ENCODE measurements around the gene SDF2.

The SDF2 gene

DNA sequence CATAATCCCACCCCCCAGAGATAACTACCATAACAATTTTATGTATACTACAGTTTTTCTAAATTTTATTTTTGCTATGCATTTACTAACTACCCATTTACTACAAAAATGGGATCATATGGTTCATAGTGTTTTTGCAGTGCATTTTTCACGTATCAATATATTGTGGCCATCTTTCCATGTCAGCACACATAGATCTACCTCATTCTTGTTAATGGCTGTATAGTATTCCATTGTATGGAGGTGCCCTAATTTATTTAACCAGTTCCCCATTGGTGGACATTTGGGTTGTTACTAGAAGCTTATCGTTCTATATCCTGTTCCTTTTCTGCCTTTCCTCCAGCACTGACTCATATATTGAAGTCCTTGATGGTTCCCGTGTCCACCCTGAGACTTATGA is 27.3 kb upstream of the SDF2 start:
- H2BK15ac ChIP-seq (replicated peaks; ENCODE audit: low read depth) = no peak overlapping the region
- no peak for DNase-seq
- no peak overlapping the region for H3K4ac ChIP-seq (ENCODE audit: low read depth, low read length)
- no peaks in the 10 kb centered on the region for H3K79me2 ChIP-seq (ENCODE audit: control insufficient read depth, insufficient read depth, low read length)
- H3K27me3 ChIP-seq (ENCODE audit: insufficient read depth, low read length, poor library complexity) = no peaks in the 10 kb centered on the region
- H3K79me1 ChIP-seq (ENCODE audit: low read length) = no peaks in the 10 kb centered on the region
- H3K18ac ChIP-seq (ENCODE audit: low read length) = no peak overlapping the region
- no peak overlapping the region for H2BK5ac ChIP-seq (ENCODE audit: low read length)
- no peak overlapping the region for H2AK5ac ChIP-seq (ENCODE audit: low read length)
- H3K27ac ChIP-seq (ENCODE audit: low read depth, low read length) = no peak overlapping the region
- no CpG with 5 or more reads among the region's 3 CpGs for WGBS (ENCODE audit: extremely low coverage, insufficient coverage, low lambda C conversion rate)
- peaks cover 36% of the 10 kb centered on the region for H3K36me3 ChIP-seq (ENCODE audit: control insufficient read depth, insufficient read depth, low read length)
- no peak overlapping the region for H2BK120ac ChIP-seq (ENCODE audit: low read depth, low read length)
- no peak overlapping the region for H3K23ac ChIP-seq (ENCODE audit: low read length)
- H3K4me3 ChIP-seq (ENCODE audit: low read length) = no peak overlapping the region
- no peak overlapping the region for H4K5ac ChIP-seq (ENCODE audit: low read length)
- no peak overlapping the region for H3K4me2 ChIP-seq (ENCODE audit: low read length)
- no peaks in the 10 kb centered on the region for H3K4me1 ChIP-seq (ENCODE audit: control insufficient read depth, low read depth, low read length)
- H3K56ac ChIP-seq (ENCODE audit: low read length) = no peak overlapping the region
- no peak overlapping the region for H4K8ac ChIP-seq (ENCODE audit: low read depth, low read length)
- no peak overlapping the region for H3K9ac ChIP-seq (ENCODE audit: low read length)

DNA sequence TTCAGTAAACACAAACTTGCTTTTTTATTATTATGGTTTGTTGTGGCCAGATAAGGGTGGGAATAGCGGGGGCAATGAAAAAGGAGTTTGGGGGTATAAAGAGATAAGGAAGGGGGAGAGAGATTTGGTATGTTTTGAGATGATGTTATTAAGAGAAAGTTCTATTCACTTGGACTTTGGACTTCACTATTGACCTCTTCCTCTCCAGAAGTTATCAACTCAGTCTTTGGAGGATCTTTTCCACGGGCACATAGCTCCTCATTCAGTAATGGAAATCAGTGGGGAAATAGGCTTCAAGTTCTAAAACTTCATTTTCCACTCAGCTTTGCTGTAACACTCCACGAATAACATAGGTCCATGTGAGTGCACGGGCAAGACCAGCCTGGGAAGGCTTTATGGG is 26.8 kb upstream of the SDF2 start:
- no peak overlapping the region for H3K56ac ChIP-seq (ENCODE audit: low read length)
- H3K9ac ChIP-seq (ENCODE audit: low read length) = no peak overlapping the region
- no peaks in the 10 kb centered on the region for H3K79me1 ChIP-seq (ENCODE audit: low read length)
- H2AK5ac ChIP-seq (ENCODE audit: low read length) = no peak overlapping the region
- no peak overlapping the region for H4K5ac ChIP-seq (ENCODE audit: low read length)
- no peaks in the 10 kb centered on the region for H3K79me2 ChIP-seq (ENCODE audit: control insufficient read depth, insufficient read depth, low read length)
- H4K8ac ChIP-seq (ENCODE audit: low read depth, low read length) = no peak overlapping the region
- H3K4ac ChIP-seq (ENCODE audit: low read depth, low read length) = no peak overlapping the region
- H2BK120ac ChIP-seq (ENCODE audit: low read depth, low read length) = no peak overlapping the region
- H2BK5ac ChIP-seq (ENCODE audit: low read length) = no peak overlapping the region
- H3K18ac ChIP-seq (ENCODE audit: low read length) = no peak overlapping the region
- H3K4me1 ChIP-seq (ENCODE audit: control insufficient read depth, low read depth, low read length) = no peaks in the 10 kb centered on the region
- no peak overlapping the region for H3K4me2 ChIP-seq (ENCODE audit: low read length)
- no peak for DNase-seq
- no peak overlapping the region for H2BK15ac ChIP-seq (replicated peaks; ENCODE audit: low read depth)
- H3K23ac ChIP-seq (ENCODE audit: low read length) = no peak overlapping the region
- no peak overlapping the region for H3K4me3 ChIP-seq (ENCODE audit: low read length)
- WGBS (ENCODE audit: extremely low coverage, insufficient coverage, low lambda C conversion rate) = 100% methylated on average over 1 of the region's 4 CpGs
- H3K27ac ChIP-seq (ENCODE audit: low read depth, low read length) = no peak overlapping the region
- H3K27me3 ChIP-seq (ENCODE audit: insufficient read depth, low read length, poor library complexity) = no peaks in the 10 kb centered on the region
- peaks cover 35% of the 10 kb centered on the region for H3K36me3 ChIP-seq (ENCODE audit: control insufficient read depth, insufficient read depth, low read length)

DNA sequence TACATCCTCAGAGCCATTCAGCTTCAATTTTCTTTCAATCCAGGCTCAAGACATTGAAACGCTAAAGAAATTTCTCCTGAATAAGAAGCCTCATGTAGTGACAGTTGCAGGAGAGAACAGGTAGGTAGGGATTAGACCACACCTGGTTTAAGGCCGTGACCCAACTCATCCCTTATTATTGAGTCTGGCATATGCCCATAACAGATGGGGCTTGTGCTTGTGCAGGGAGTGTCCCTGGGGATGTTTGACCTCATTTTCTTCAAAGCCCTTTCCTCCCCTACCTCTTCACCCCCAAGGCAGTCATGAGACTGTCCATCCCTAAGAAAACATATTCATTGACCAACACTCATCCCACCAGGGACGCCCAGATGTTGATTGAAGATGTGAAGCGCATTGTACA is 24.6 kb upstream of the SDF2 start:
- Histone ChIP-seq H3K4ac (ENCODE audit: low read depth, low read length) (no peak overlapping the region), H3K4me2 (ENCODE audit: low read length) (no peak overlapping the region), H3K79me1 (ENCODE audit: low read length) (no peaks in the 10 kb centered on the region), H3K27me3 (ENCODE audit: insufficient read depth, low read length, poor library complexity) (no peaks in the 10 kb centered on the region), H3K79me2 (ENCODE audit: control insufficient read depth, insufficient read depth, low read length) (no peaks in the 10 kb centered on the region), H3K36me3 (ENCODE audit: control insufficient read depth, insufficient read depth, low read length) (peaks cover 48% of the 10 kb centered on the region), H4K8ac (ENCODE audit: low read depth, low read length) (no peak overlapping the region), H3K4me1 (ENCODE audit: control insufficient read depth, low read depth, low read length) (no peaks in the 10 kb centered on the region), H2BK5ac (ENCODE audit: low read length) (no peak overlapping the region), H3K27ac (ENCODE audit: low read depth, low read length) (no peak overlapping the region), H4K5ac (ENCODE audit: low read length) (no peak overlapping the region), H3K9ac (ENCODE audit: low read length) (no peak overlapping the region), H3K4me3 (ENCODE audit: low read length) (no peak overlapping the region), H3K18ac (ENCODE audit: low read length) (no peak overlapping the region), H3K56ac (ENCODE audit: low read length) (no peak overlapping the region), H2BK15ac (replicated peaks; ENCODE audit: low read depth) (no peak overlapping the region), H2AK5ac (ENCODE audit: low read length) (no peak overlapping the region), H2BK120ac (ENCODE audit: low read depth, low read length) (no peak overlapping the region), H3K23ac (ENCODE audit: low read length) (no peak overlapping the region)
- DNase-seq = no peak
- WGBS (ENCODE audit: extremely low coverage, insufficient coverage, low lambda C conversion rate) = no CpG with 5 or more reads among the region's 4 CpGs

DNA sequence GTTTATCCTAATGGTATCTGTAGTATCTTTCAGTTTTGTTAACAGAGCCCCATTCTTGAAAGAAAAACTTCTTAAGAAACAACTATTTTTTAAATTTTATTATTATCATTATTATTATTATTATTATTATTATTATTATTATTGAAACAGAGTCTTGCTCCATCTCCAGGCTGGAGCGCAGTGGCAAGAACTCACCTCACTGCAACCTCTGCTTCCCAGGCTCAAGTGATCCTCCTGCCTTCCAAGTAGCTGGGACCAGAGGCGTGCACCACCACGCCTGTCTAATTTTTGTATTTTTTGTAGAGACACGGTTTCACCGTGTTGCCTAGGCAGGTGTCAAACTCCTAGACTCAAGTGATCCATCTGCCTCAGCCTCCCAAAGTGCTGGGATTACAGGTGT is 23.7 kb upstream of the SDF2 start:
- Histone ChIP-seq H2AK5ac (ENCODE audit: low read length) (no peak overlapping the region), H3K27ac (ENCODE audit: low read depth, low read length) (no peak overlapping the region), H2BK15ac (replicated peaks; ENCODE audit: low read depth) (no peak overlapping the region), H3K56ac (ENCODE audit: low read length) (no peak overlapping the region), H3K18ac (ENCODE audit: low read length) (no peak overlapping the region), H3K23ac (ENCODE audit: low read length) (no peak overlapping the region), H4K5ac (ENCODE audit: low read length) (no peak overlapping the region), H3K36me3 (ENCODE audit: control insufficient read depth, insufficient read depth, low read length) (peaks cover 44% of the 10 kb centered on the region), H3K4me3 (ENCODE audit: low read length) (no peak overlapping the region), H3K4me2 (ENCODE audit: low read length) (no peak overlapping the region), H3K27me3 (ENCODE audit: insufficient read depth, low read length, poor library complexity) (no peaks in the 10 kb centered on the region), H3K9ac (ENCODE audit: low read length) (no peak overlapping the region), H3K79me2 (ENCODE audit: control insufficient read depth, insufficient read depth, low read length) (no peaks in the 10 kb centered on the region), H4K8ac (ENCODE audit: low read depth, low read length) (no peak overlapping the region), H3K4ac (ENCODE audit: low read depth, low read length) (no peak overlapping the region), H2BK5ac (ENCODE audit: low read length) (no peak overlapping the region), H3K79me1 (ENCODE audit: low read length) (no peaks in the 10 kb centered on the region), H3K4me1 (ENCODE audit: control insufficient read depth, low read depth, low read length) (no peaks in the 10 kb centered on the region), H2BK120ac (ENCODE audit: low read depth, low read length) (no peak overlapping the region)
- WGBS (ENCODE audit: extremely low coverage, insufficient coverage, low lambda C conversion rate) = no CpG with 5 or more reads among the region's 5 CpGs
- DNase-seq = no peak

DNA sequence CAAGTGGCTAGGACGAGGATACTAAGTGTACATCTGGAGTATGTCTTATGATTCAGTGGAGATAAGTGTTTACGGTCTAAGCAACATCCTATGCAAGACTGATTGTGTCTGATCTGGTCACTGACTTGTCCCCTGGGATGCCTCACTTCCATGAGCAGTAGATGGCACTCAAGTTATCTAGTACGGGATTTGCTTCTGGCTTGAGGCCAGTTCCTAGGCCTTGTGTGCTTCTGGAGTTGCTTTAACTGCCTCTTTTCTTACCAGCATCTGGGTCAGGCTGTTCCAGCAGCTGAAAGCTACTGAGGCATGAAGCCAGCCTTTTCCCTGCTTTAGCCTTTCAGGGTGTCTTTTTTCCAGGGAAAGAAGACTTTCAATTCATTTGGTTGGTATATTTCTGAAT is 23.3 kb upstream of the SDF2 start:
- DNase-seq = no peak

DNA sequence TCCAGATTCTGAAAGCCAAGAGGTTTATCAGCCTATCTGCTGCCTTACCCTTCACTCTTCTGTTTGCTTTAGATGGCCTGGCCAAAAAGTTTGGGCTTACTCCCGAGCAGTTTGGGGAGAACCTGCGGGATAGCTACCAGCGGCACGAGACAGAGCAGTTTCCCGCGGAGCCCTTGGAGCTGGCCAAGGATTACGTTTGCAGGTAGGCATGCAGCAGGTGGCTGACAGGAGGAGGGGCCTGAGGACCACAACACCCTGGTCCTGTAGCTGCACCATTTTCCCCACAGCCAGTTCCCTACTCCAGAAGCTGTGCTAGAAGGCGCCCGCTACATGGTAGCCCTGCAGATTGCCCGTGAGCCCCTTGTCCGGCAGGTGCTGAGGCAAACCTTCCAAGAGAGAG is 20.9 kb upstream of the SDF2 start:
- H2AK5ac ChIP-seq (ENCODE audit: low read length) = no peak overlapping the region

More for the DNA sequence above, 23.3 kb upstream of the SDF2 start:
- H2BK15ac ChIP-seq (replicated peaks; ENCODE audit: low read depth) = no peak overlapping the region
- no peak overlapping the region for H2BK120ac ChIP-seq (ENCODE audit: low read depth, low read length)
- no CpG with 5 or more reads among the region's 3 CpGs for WGBS (ENCODE audit: extremely low coverage, insufficient coverage, low lambda C conversion rate)
- H3K36me3 ChIP-seq (ENCODE audit: control insufficient read depth, insufficient read depth, low read length) = peaks cover 43% of the 10 kb centered on the region
- no peaks in the 10 kb centered on the region for H3K79me1 ChIP-seq (ENCODE audit: low read length)
- no peak overlapping the region for H4K5ac ChIP-seq (ENCODE audit: low read length)
- no peaks in the 10 kb centered on the region for H3K27me3 ChIP-seq (ENCODE audit: insufficient read depth, low read length, poor library complexity)
- no peak overlapping the region for H4K8ac ChIP-seq (ENCODE audit: low read depth, low read length)
- no peak overlapping the region for H3K4me3 ChIP-seq (ENCODE audit: low read length)
- H3K56ac ChIP-seq (ENCODE audit: low read length) = no peak overlapping the region
- H2AK5ac ChIP-seq (ENCODE audit: low read length) = no peak overlapping the region
- no peaks in the 10 kb centered on the region for H3K79me2 ChIP-seq (ENCODE audit: control insufficient read depth, insufficient read depth, low read length)
- H3K4me2 ChIP-seq (ENCODE audit: low read length) = no peak overlapping the region
- no peaks in the 10 kb centered on the region for H3K4me1 ChIP-seq (ENCODE audit: control insufficient read depth, low read depth, low read length)
- no peak overlapping the region for H3K9ac ChIP-seq (ENCODE audit: low read length)
- no peak overlapping the region for H2BK5ac ChIP-seq (ENCODE audit: low read length)
- H3K27ac ChIP-seq (ENCODE audit: low read depth, low read length) = no peak overlapping the region
- H3K23ac ChIP-seq (ENCODE audit: low read length) = no peak overlapping the region
- H3K4ac ChIP-seq (ENCODE audit: low read depth, low read length) = no peak overlapping the region
- no peak overlapping the region for H3K18ac ChIP-seq (ENCODE audit: low read length)

More for the DNA sequence above, 20.9 kb upstream of the SDF2 start:
- H3K36me3 ChIP-seq (ENCODE audit: control insufficient read depth, insufficient read depth, low read length) = peaks cover 43% of the 10 kb centered on the region
- H3K4me1 ChIP-seq (ENCODE audit: control insufficient read depth, low read depth, low read length) = no peaks in the 10 kb centered on the region
- no peak overlapping the region for H3K4me3 ChIP-seq (ENCODE audit: low read length)
- no peak overlapping the region for H3K27ac ChIP-seq (ENCODE audit: low read depth, low read length)
- no peak overlapping the region for H2BK5ac ChIP-seq (ENCODE audit: low read length)
- no peaks in the 10 kb centered on the region for H3K79me1 ChIP-seq (ENCODE audit: low read length)
- H3K79me2 ChIP-seq (ENCODE audit: control insufficient read depth, insufficient read depth, low read length) = no peaks in the 10 kb centered on the region
- no peaks in the 10 kb centered on the region for H3K27me3 ChIP-seq (ENCODE audit: insufficient read depth, low read length, poor library complexity)
- DNase-seq = no peak
- H3K4me2 ChIP-seq (ENCODE audit: low read length) = no peak overlapping the region
- H2BK15ac ChIP-seq (replicated peaks; ENCODE audit: low read depth) = no peak overlapping the region
- no peak overlapping the region for H3K9ac ChIP-seq (ENCODE audit: low read length)
- H4K8ac ChIP-seq (ENCODE audit: low read depth, low read length) = no peak overlapping the region
- H3K18ac ChIP-seq (ENCODE audit: low read length) = no peak overlapping the region
- no peak overlapping the region for H3K4ac ChIP-seq (ENCODE audit: low read depth, low read length)
- H4K5ac ChIP-seq (ENCODE audit: low read length) = no peak overlapping the region
- H3K23ac ChIP-seq (ENCODE audit: low read length) = no peak overlapping the region
- H3K56ac ChIP-seq (ENCODE audit: low read length) = no peak overlapping the region
- no peak overlapping the region for H2BK120ac ChIP-seq (ENCODE audit: low read depth, low read length)
- no CpG with 5 or more reads among the region's 11 CpGs for WGBS (ENCODE audit: extremely low coverage, insufficient coverage, low lambda C conversion rate)

Measured in mesendoderm (in vitro differentiated cells).